GM23248 (cell line): Measurements from ENCODE around the gene AFDN. TPM values are rescaled to one million over a fixed set of nuclear protein-coding genes. Genes with fewer than 3 reads are reported as not detected.

Experiments
- DNase-seq: peaks from one replicate; pipeline ENCODE4 v3.0.0-alpha.2; 2015
- H2AFZ ChIP-seq: fragments of 200-600 bp; sonication (generic); 2 replicates; pipeline ENCODE4 v1.6.1; 2016; ENCODE audit warnings: antibody characterized with exemption
- H3F3A ChIP-seq: fragments of 200-600 bp; sonication (generic); 2 replicates; pipeline ENCODE4 v1.6.1; 2016; ENCODE audit warnings: mild to moderate bottlenecking, antibody characterized with exemption, mixed run types; ENCODE audit not compliant: insufficient read depth
- H3K27ac ChIP-seq: fragments of 200-600 bp; sonication (generic); 2 replicates; pipeline ENCODE4 v1.5.1; 2016; ENCODE audit warnings: mild to moderate bottlenecking
- H3K27me3 ChIP-seq: fragments of 200-600 bp; sonication (generic); replicated peaks from 2 replicates; pipeline ENCODE4 v1.6.1; 2016; ENCODE audit warnings: mild to moderate bottlenecking; ENCODE audit not compliant: insufficient read depth
- H3K36me3 ChIP-seq: fragments of 200-600 bp; sonication (generic); 2 replicates; pipeline ENCODE4 v1.6.1; 2016; ENCODE audit warnings: low read depth, mild to moderate bottlenecking
- H3K4me1 ChIP-seq: fragments of 200-600 bp; sonication (generic); 2 replicates; pipeline ENCODE4 v1.6.1; 2016; ENCODE audit warnings: mild to moderate bottlenecking; ENCODE audit not compliant: insufficient read depth
- H3K4me2 ChIP-seq: fragments of 200-600 bp; sonication (generic); one replicate; pipeline ENCODE4 v1.6.1; 2016; ENCODE audit warnings: mild to moderate bottlenecking; ENCODE audit not compliant: unreplicated experiment
- H3K4me3 ChIP-seq: fragments of 200-600 bp; sonication (generic); 2 replicates; pipeline ENCODE4 v1.5.1; 2016; ENCODE audit warnings: mild to moderate bottlenecking
- H3K79me2 ChIP-seq: fragments of 200-600 bp; sonication (generic); 2 replicates; pipeline ENCODE4 v1.6.1; 2016; ENCODE audit warnings: mild to moderate bottlenecking; ENCODE audit not compliant: insufficient read depth
- H3K9ac ChIP-seq: fragments of 200-600 bp; sonication (generic); 2 replicates; pipeline ENCODE4 v1.6.1; 2016; ENCODE audit warnings: mild to moderate bottlenecking
- H3K9me2 ChIP-seq: fragments of 200-600 bp; sonication (generic); 2 replicates; pipeline ENCODE4 v1.6.1; 2016; ENCODE audit warnings: mixed run types, mild to moderate bottlenecking, moderate library complexity; ENCODE audit not compliant: insufficient read depth
- H3K9me3 ChIP-seq: fragments of 200-600 bp; sonication (generic); one replicate; pipeline ENCODE4 v1.6.1; 2017; ENCODE audit warnings: low read depth
- H4K20me1 ChIP-seq: fragments of 200-600 bp; sonication (generic); 2 replicates; pipeline ENCODE4 v1.6.0; 2016; ENCODE audit not compliant: insufficient read depth
- EZH2 ChIP-seq: fragments of 200-600 bp; sonication (generic); IDR thresholded peaks from 2 replicates; pipeline ENCODE4 v1.6.1; 2018; ENCODE audit warnings: antibody characterized with exemption, mild to moderate bottlenecking; ENCODE audit not compliant: insufficient read depth, poor library complexity, severe bottlenecking
- EZH2phosphoT487 ChIP-seq: fragments of 200-600 bp; sonication (generic); IDR thresholded peaks from 2 replicates; pipeline ENCODE4 v1.6.1; 2018; ENCODE audit warnings: antibody characterized with exemption, moderate library complexity, mild to moderate bottlenecking, low read depth; ENCODE audit not compliant: insufficient read depth
- WGBS, 2 experiments: methylation state at CpG; one replicate each; pipeline ENCODE4 v1.1.6; 2015 to 2017; ENCODE audit warnings: low lambda C conversion rate in 2 of 2, low coverage in 1 of 2; ENCODE audit errors: missing lambda C conversion rate in 2 of 2; 5-methylcytosine and 5-hydroxymethylcytosine counted together
- in situ Hi-C: fragments of 300-500 bp; cut with MboI; formaldehyde crosslinking; loops from 2 replicates; pipeline ENCODE4 v1.15.0; 2020
- polyA plus RNA-seq: library from polyadenylated mRNA; unstranded; fragments of >200 nt; fragmentation: Nextera tagmentation; extraction: Ambion mirVana; gene quantifications from 2 replicates; pipeline ENCODE4 v1.2.1, GENCODE V29; 2016
- total RNA-seq: library from RNA; depleted of rRNA; stranded (reverse); fragments of >200 nt; shearing (Covaris generic); gene quantifications from 2 replicates; pipeline ENCODE4 v1.2.3, GENCODE V29; 2014

AFDN gene
- total and polyA plus RNA-seq, 2 experiments from 2014 or later: 4.5 to 13.8 TPM

DNA sequence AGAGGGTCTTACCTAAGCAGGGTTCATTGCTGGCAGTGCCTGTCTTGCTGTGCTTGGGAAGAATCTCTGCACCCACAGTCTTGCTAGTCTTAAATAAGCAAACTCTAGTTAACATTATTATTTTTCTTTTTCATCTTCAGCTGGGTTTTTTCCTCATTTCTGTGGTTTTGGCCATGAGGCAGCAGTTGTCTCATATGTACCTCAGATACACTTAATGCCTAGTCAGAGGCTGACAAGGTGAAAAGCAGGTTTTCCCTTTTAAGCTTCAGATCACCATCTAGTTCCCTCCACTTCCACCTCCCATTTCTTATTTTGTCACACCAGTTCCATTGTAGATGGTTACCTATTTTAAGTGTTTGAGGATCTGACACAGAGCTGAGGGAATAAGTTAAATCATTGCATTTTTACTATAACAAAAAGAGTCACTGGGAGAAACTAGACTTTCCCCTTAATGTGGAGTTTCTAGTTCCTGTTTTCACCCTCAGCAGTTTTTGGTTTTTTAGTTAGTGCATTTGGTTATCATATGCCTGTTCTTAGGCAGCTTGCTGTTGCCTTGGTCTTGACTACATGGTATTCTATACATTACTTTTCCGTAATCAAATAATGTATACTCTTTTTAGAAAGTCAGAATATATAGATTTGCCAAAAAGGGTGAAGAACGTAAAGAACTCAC, 46.0 kb downstream of the AFDN start:
- Histone ChIP-seq H3K4me1 (no peaks in the 10 kb centered on the region), H3K36me3 (peaks cover 19% of the 10 kb centered on the region), H3K9ac (no peak overlapping the region), H2AFZ (no peak overlapping the region), H3K4me2 (no peak overlapping the region), H3K27me3 (no peaks in the 10 kb centered on the region), H3F3A (no peaks in the 10 kb centered on the region), H4K20me1 (no peaks in the 10 kb centered on the region), H3K4me3 (no peak overlapping the region), H3K79me2 (no peaks in the 10 kb centered on the region), H3K27ac (no peak overlapping the region), H3K9me2 (no peaks in the 10 kb centered on the region), H3K9me3 (no peaks in the 10 kb centered on the region)
- DNase-seq: no peak
- in situ Hi-C loops: no loop called here
- no peak for TF ChIP-seq EZH2
- no peak for TF ChIP-seq EZH2phosphoT487
- WGBS, 2 experiments: 96% methylated on average over 2 of the region's 2 CpGs

DNA sequence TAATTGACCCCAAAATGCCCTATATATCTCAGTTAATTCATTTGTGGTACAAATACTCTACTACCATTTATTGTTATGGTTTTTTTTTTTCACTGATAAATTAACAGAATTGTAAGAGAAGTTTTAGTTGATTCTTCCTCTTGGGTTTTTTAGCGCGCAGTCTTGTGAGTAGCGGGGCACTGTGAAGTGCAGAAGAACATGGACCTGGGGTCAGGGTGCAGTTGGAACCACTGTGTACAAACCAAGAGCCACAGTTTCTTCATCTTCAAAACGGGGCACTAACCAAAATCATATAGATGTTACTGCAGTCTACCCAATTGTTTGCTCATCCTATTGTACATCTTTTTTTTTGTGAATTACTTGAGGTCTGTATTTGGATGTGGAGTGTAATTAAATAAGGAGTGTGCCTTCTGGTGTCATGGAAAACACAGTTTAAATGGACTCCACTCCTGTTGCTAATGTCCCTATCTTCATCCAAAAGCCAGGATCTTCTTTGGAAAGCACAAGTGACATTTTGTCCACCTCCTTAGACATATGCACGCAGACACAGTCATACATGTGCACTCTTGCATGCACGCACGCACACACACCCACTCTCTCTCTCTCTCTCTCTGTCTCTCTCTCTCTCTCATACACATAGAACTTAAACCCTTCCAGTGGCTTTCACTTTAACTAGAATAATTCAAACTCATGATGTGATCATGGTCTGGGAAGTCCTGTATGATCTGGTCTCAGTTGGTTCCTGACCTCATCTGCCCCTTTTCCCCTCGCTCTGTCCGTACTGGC, 51.5 kb downstream of the AFDN start:
- Histone ChIP-seq H3K79me2 (no peaks in the 10 kb centered on the region), H3F3A (no peaks in the 10 kb centered on the region), H2AFZ (no peak overlapping the region), H3K27me3 (no peaks in the 10 kb centered on the region), H3K4me2 (no peak overlapping the region), H3K4me1 (no peaks in the 10 kb centered on the region), H3K9ac (no peak overlapping the region), H3K27ac (no peak overlapping the region), H4K20me1 (no peaks in the 10 kb centered on the region), H3K36me3 (peaks cover 12% of the 10 kb centered on the region), H3K9me2 (no peaks in the 10 kb centered on the region), H3K9me3 (no peaks in the 10 kb centered on the region), H3K4me3 (no peak overlapping the region)
- in situ Hi-C loops: loop anchor here (25.0 kb wide), 1 partner anchor 666 kb away; no protein-coding TSS in a partner anchor
- TF ChIP-seq EZH2 (no peak), EZH2phosphoT487 (no peak)
- 97 to 98% methylated on average over 9 of the region's 9 CpGs for WGBS, 2 experiments
- DNase-seq: no peak

DNA sequence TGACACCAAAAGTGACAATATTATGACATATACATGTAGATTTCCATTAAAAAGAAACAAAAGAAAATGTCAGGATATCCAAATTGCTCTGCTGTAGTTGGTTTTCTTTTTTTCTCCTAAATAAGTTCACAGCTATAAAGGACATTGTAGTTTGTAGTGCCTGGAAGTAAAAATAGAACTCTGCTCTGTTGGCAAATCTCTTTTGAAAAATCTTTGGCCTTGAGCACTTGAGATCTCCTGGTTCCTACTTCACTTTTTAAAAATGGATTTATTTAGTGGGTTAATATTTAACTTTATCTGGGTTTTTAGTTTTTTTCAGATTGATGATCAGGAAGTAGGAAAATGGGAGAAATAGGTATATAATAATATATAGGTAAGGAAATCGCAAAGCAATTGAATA, 52.9 kb downstream of the AFDN start:
- H2AFZ ChIP-seq: no peak overlapping the region
- H3K27me3 ChIP-seq: no peaks in the 10 kb centered on the region
- no peak overlapping the region for H3K27ac ChIP-seq
- WGBS, 2 experiments: 97 to 100% methylated on average over 1 of the region's 1 CpG
- H3K9me3 ChIP-seq: no peaks in the 10 kb centered on the region
- no peaks in the 10 kb centered on the region for H3F3A ChIP-seq
- H3K9me2 ChIP-seq: no peaks in the 10 kb centered on the region
- TF ChIP-seq EZH2phosphoT487: no peak
- TF ChIP-seq EZH2: no peak
- no peak for DNase-seq
- H3K79me2 ChIP-seq: no peaks in the 10 kb centered on the region
- no peaks in the 10 kb centered on the region for H4K20me1 ChIP-seq
- no peak overlapping the region for H3K9ac ChIP-seq
- in situ Hi-C loops: loop anchor here (25.0 kb wide), 1 partner anchor 667 kb away; no protein-coding TSS in a partner anchor
- no peak overlapping the region for H3K4me3 ChIP-seq
- peaks cover 12% of the 10 kb centered on the region for H3K36me3 ChIP-seq
- H3K4me2 ChIP-seq: no peak overlapping the region
- no peaks in the 10 kb centered on the region for H3K4me1 ChIP-seq

DNA sequence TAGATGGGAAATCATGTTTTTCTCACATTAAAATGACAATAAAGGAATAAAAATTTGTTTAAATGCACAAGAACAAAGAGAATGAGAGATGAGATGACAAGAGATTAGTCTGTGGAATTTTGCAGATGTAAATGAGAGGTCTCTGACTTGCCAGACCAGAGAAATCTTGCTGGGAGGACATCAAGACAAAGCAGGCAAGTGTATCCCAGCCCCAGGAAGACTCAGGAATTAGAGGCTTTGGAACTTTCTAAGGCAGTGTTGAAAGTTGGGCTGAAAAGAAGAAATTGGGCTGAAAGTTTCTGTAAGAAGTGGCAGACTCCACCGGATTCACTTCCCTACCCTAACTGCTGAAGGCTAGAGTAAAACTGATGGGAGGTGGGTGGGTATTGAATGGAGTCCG, 54.6 kb downstream of the AFDN start:
- no peak overlapping the region for H3K4me2 ChIP-seq
- H3K4me3 ChIP-seq: no peak overlapping the region
- peaks cover 4% of the 10 kb centered on the region; the same call in 1 of the 2 replicates for H3K36me3 ChIP-seq
- H3K9ac ChIP-seq: no peak overlapping the region
- no peaks in the 10 kb centered on the region for H4K20me1 ChIP-seq
- H3F3A ChIP-seq: no peaks in the 10 kb centered on the region
- in situ Hi-C loops: loop anchor here (25.0 kb wide), 1 partner anchor 669 kb away; no protein-coding TSS in a partner anchor
- no peak overlapping the region for H2AFZ ChIP-seq
- H3K27me3 ChIP-seq: no peaks in the 10 kb centered on the region
- no peaks in the 10 kb centered on the region for H3K79me2 ChIP-seq
- TF ChIP-seq EZH2 (no peak), EZH2phosphoT487 (no peak)
- no peak for DNase-seq
- 97 to 99% methylated on average over 2 of the region's 2 CpGs for WGBS, 2 experiments
- no peaks in the 10 kb centered on the region for H3K4me1 ChIP-seq
- H3K9me2 ChIP-seq: no peaks in the 10 kb centered on the region
- H3K9me3 ChIP-seq: no peaks in the 10 kb centered on the region
- H3K27ac ChIP-seq: no peak overlapping the region
